ENCODE data around the gene NECAP2. TPM values are rescaled to one million over a fixed set of nuclear protein-coding genes. Genes with fewer than 3 reads are reported as not detected.
A peak's percentile ranks its signal among the peaks of the same experiment; 100 is the strongest.

NECAP2 gene
- polyA plus RNA-seq, 3 donors: 78.9 to 223 (median 183) TPM

- H3K79me2 ChIP-seq (ENCODE audit: insufficient read depth, low read length): peaks cover 64% of the 10 kb centered on the region
- no peak for TF ChIP-seq CTCF (IDR thresholded peaks at IDR 0.05)
- intact Hi-C loops (cut with micrococcal nuclease): loop anchor here in 1 of 2 donors (5.0 kb wide), 1 partner anchor 77 kb away; the partner anchor contains the start of gene SZRD1
- H3K36me3 ChIP-seq (replicated peaks in 1 of 2; ENCODE audit: control insufficient read depth in 1 of 2, insufficient read depth in 2 of 2, low read length in 2 of 2): peaks cover 40 to 48% of the 10 kb centered on the region in 2 donors
- peak overlapping the region in 1 of 3 experiments; percentile 58 for H3K4me3 ChIP-seq (replicated peaks in 1 of 3; ENCODE audit: low read depth in 2 of 3, low read length in 3 of 3)
- no peaks in the 10 kb centered on the region for H3K27me3 ChIP-seq (ENCODE audit: control insufficient read depth in 2 of 2, insufficient read depth in 2 of 2, low read length in 2 of 2)
- peaks cover 43 to 62% of the 10 kb centered on the region in 2 donors for H3K36me3 Mint-ChIP-seq
- no peaks in the 10 kb centered on the region for H3K9me3 ChIP-seq (replicated peaks in 1 of 2; ENCODE audit: control insufficient read depth in 1 of 2, insufficient read depth in 1 of 2, low read length in 2 of 2)
- peaks cover 0 to 2% (median 0%) of the 10 kb centered on the region in 3 donors for H3K27me3 Mint-ChIP-seq (ENCODE audit: low read depth in 3 of 3)
- H3K27ac Mint-ChIP-seq: peak overlapping the region; percentile 73 to 93 (median 84)
- H3K4me2 ChIP-seq (replicated peaks; ENCODE audit: extremely low read depth, low read length, poor library complexity, severe bottlenecking): peak overlapping the region; percentile 66
- WGBS (ENCODE audit: insufficient coverage): 47% methylated on average over 5 of the region's 14 CpGs
- no peak overlapping the region for H3K9ac ChIP-seq (ENCODE audit: insufficient read depth, low read length, poor library complexity, severe bottlenecking)
- no peak overlapping the region for H2AFZ ChIP-seq (ENCODE audit: insufficient read depth, low read depth, low read length, poor library complexity, severe bottlenecking)
- peak; percentile 35 to 55 (median 53) for DNase-seq
- peak overlapping the region; percentile 51 to 75 for H3K4me3 Mint-ChIP-seq
- peaks cover 0 to 5% (median 0%) of the 10 kb centered on the region in 7 donors for H3K9me3 Mint-ChIP-seq
- H3K27ac ChIP-seq (ENCODE audit: low read depth in 1 of 2, low read length in 2 of 2): peak overlapping the region; percentile 69
- peaks cover 54% of the 10 kb centered on the region for H3K4me1 Mint-ChIP-seq
- H4K20me1 ChIP-seq (ENCODE audit: insufficient read depth, low read length): peaks cover 73% of the 10 kb centered on the region
- H3K4me1 ChIP-seq (ENCODE audit: control insufficient read depth in 1 of 2, insufficient read depth in 2 of 2, low read length in 2 of 2): peaks cover 53 to 54% of the 10 kb centered on the region in 2 donors
Observed at GRCh38 chr1:16443975-16444770, 3.6 kb downstream of the NECAP2 start.

- Mint-ChIP-seq H3K27me3 (ENCODE audit: low read depth in 3 of 3) (no peaks in the 10 kb centered on the region), H3K27ac (peak overlapping the region in 6 of 7 donors; percentile 78 to 93 (median 85)), H3K4me3 (no peak overlapping the region), H3K36me3 (peaks cover 52 to 70% of the 10 kb centered on the region in 2 donors), H3K4me1 (peaks cover 47% of the 10 kb centered on the region), H3K9me3 (peaks cover 0 to 5% (median 0%) of the 10 kb centered on the region in 7 donors)
- H3K9me3 ChIP-seq (replicated peaks in 1 of 2; ENCODE audit: control insufficient read depth in 1 of 2, insufficient read depth in 1 of 2, low read length in 2 of 2): no peaks in the 10 kb centered on the region
- peaks cover 64% of the 10 kb centered on the region for H3K79me2 ChIP-seq (ENCODE audit: insufficient read depth, low read length)
- peak overlapping the region; percentile 2 to 69 for H3K27ac ChIP-seq (ENCODE audit: low read depth in 1 of 2, low read length in 2 of 2)
- H3K4me3 ChIP-seq (replicated peaks in 1 of 3; ENCODE audit: low read depth in 2 of 3, low read length in 3 of 3): no peak overlapping the region
- H3K4me2 ChIP-seq (replicated peaks; ENCODE audit: extremely low read depth, low read length, poor library complexity, severe bottlenecking): no peak overlapping the region
- peaks cover 49 to 57% of the 10 kb centered on the region in 2 donors for H3K36me3 ChIP-seq (replicated peaks in 1 of 2; ENCODE audit: control insufficient read depth in 1 of 2, insufficient read depth in 2 of 2, low read length in 2 of 2)
- peaks cover 46 to 47% of the 10 kb centered on the region in 2 donors for H3K4me1 ChIP-seq (ENCODE audit: control insufficient read depth in 1 of 2, insufficient read depth in 2 of 2, low read length in 2 of 2)
- no peak for TF ChIP-seq CTCF (IDR thresholded peaks at IDR 0.05)
- no peak overlapping the region for H2AFZ ChIP-seq (ENCODE audit: insufficient read depth, low read depth, low read length, poor library complexity, severe bottlenecking)
- no peaks in the 10 kb centered on the region for H3K27me3 ChIP-seq (ENCODE audit: control insufficient read depth in 2 of 2, insufficient read depth in 2 of 2, low read length in 2 of 2)
- intact Hi-C loops (cut with micrococcal nuclease): no loop called here
- WGBS (ENCODE audit: insufficient coverage): 81% methylated on average over 2 of the region's 4 CpGs
- H4K20me1 ChIP-seq (ENCODE audit: insufficient read depth, low read length): peaks cover 82% of the 10 kb centered on the region
- DNase-seq: no peak
- H3K9ac ChIP-seq (ENCODE audit: insufficient read depth, low read length, poor library complexity, severe bottlenecking): no peak overlapping the region
Observed at GRCh38 chr1:16445052-16445451, 4.5 kb downstream of the NECAP2 start.

Measured in CD14-positive monocyte (primary cell).